Gastrocnemius medialis (tissue), 4 donors: ENCODE measurements around the gene PLA2R1. TPM values are rescaled to one million over a fixed set of nuclear protein-coding genes. Genes with fewer than 3 reads are reported as not detected.

Experiments
- ATAC-seq, 2 donors: fragments of 150-250 bp; one replicate each; pipeline ENCODE4 v1.9.1; 2016
- DNase-seq, 2 donors: peaks; one replicate each; pipeline ENCODE4 v3.0.0-alpha.2; 2019
- H3K27ac ChIP-seq, 4 donors: fragments of 200-600 bp; sonication (generic); 1 replicate in 1 of 4; 2 replicates in 3 of 4; pipeline ENCODE4 v1.5.1; 2016 to 2018; ENCODE audit warnings: mild to moderate bottlenecking in 2 of 4, moderate library complexity in 1 of 4
- H3K27me3 ChIP-seq, 3 donors: fragments of 200-600 bp; sonication (generic) in 2 of 3; 1 replicate in 1 of 3; 2 replicates in 2 of 3; pipeline versions ENCODE4 v1.5.1 to v1.6.0; 2016 to 2019; ENCODE audit warnings: mild to moderate bottlenecking in 1 of 3, moderate library complexity in 1 of 3
- H3K36me3 ChIP-seq, 2 donors: fragments of 200-600 bp; sonication (generic) in 1 of 2; one replicate each; pipeline ENCODE4 v1.5.1; 2017 to 2018
- H3K4me1 ChIP-seq, 2 donors: fragments of 200-600 bp; sonication (generic) in 1 of 2; one replicate each; pipeline ENCODE4 v1.5.1; 2016 to 2017; ENCODE audit warnings: mild to moderate bottlenecking in 2 of 2
- H3K4me3 ChIP-seq, 4 donors: fragments of 200-600 bp; sonication (generic) in 3 of 4; 1 replicate in 1 of 4; 2 replicates in 3 of 4; pipeline ENCODE4 v1.5.1; 2016 to 2019; ENCODE audit warnings: mild to moderate bottlenecking in 2 of 4
- H3K9me3 ChIP-seq, 3 donors: fragments of 200-600 bp; sonication (generic) in 2 of 3; 1 replicate in 1 of 3; 2 replicates in 2 of 3; pipeline ENCODE4 v1.5.1; 2016 to 2019
- CTCF ChIP-seq, 5 experiments: fragments of 450-650 bp in 3 of 5; fragments of 200-600 bp in 2 of 5; sonication (generic) in 2 of 5; IDR thresholded peaks in 4 of 5; conservative IDR thresholded peaks in 1 of 5; 1 replicate in 4 of 5; 2 replicates in 1 of 5; pipeline ENCODE4 v1.5.1; 2016 to 2019; ENCODE audit warnings: antibody characterized with exemption in 5 of 5, mild to moderate bottlenecking in 3 of 5, moderate library complexity in 3 of 5
- POLR2A ChIP-seq, 2 donors: fragments of 450-650 bp; IDR thresholded peaks; one replicate each; pipeline ENCODE4 v1.6.1; 2017; ENCODE audit warnings: antibody characterized with exemption in 2 of 2, mild to moderate bottlenecking in 2 of 2, moderate library complexity in 2 of 2
- in situ Hi-C, 4 donors: fragments of 200-750 bp; cut with MboI; loops; one replicate each; pipeline versions ENCODE4 v1.15.0 to v1.8.0; 2017; ENCODE audit warnings: low sequenced_read_pairs in 4 of 4
- intact Hi-C: fragments of 100-400 bp; cut with DNase I; formaldehyde crosslinking; loops from one replicate; pipeline ENCODE4 v1.15.1; 2023; ENCODE audit warnings: low total_unique reads
- total RNA-seq, 4 donors: library from RNA; depleted of rRNA; stranded (reverse); fragments of >200 nt; gene quantifications; one replicate each; pipeline versions ENCODE4 v1.1.0 to v1.2.3, GENCODE V29; 2016

The PLA2R1 gene
- total RNA-seq, 4 donors from 2014 or later: 0.34 to 1.0 (median 0.45) TPM

- Histone ChIP-seq H3K4me1 (no peaks in the 10 kb centered on the region), H3K9me3 (peaks cover 8 to 26% (median 9%) of the 10 kb centered on the region in 3 donors), H3K4me3 (no peak overlapping the region), H3K36me3 (no peaks in the 10 kb centered on the region), H3K27me3 (no peaks in the 10 kb centered on the region), H3K27ac (no peak overlapping the region)
- intact Hi-C loops: no loop called here
- DNase-seq: no peak
- no peak for ATAC-seq
- TF ChIP-seq POLR2A (IDR thresholded peaks at IDR 0.05): no peak
- no peak for TF ChIP-seq CTCF (IDR thresholded peaks at IDR 0.05 in 4 of 5, conservative IDR thresholded peaks at IDR 0.05 in 1 of 5)
- in situ Hi-C loops: no loop called here
Measured at GRCh38 chr2:160092445-160092844, 30.0 kb upstream of the PLA2R1 start.

GRCh38 chr2:160091381-160091780 lies 29.0 kb upstream of the PLA2R1 start:
- no peaks in the 10 kb centered on the region for H3K36me3 ChIP-seq
- TF ChIP-seq POLR2A (IDR thresholded peaks at IDR 0.05): no peak
- in situ Hi-C loops: no loop called here
- H3K4me1 ChIP-seq: no peaks in the 10 kb centered on the region
- H3K9me3 ChIP-seq: peaks cover 12 to 33% (median 13%) of the 10 kb centered on the region in 3 donors
- intact Hi-C loops: no loop called here
- H3K4me3 ChIP-seq: no peak overlapping the region
- ATAC-seq: no peak
- no peak for DNase-seq
- no peak overlapping the region for H3K27ac ChIP-seq
- H3K27me3 ChIP-seq: no peaks in the 10 kb centered on the region

GRCh38 chr2:160087854-160088745 lies 25.7 kb upstream of the PLA2R1 start:
- peaks cover 12 to 28% (median 13%) of the 10 kb centered on the region in 3 donors for H3K9me3 ChIP-seq
- H3K36me3 ChIP-seq: no peaks in the 10 kb centered on the region
- TF ChIP-seq POLR2A (IDR thresholded peaks at IDR 0.05) (no peak), CTCF (IDR thresholded peaks at IDR 0.05 in 4 of 5, conservative IDR thresholded peaks at IDR 0.05 in 1 of 5) (peak in 1 of 5 experiments; percentile 12)
- in situ Hi-C loops: no loop called here
- intact Hi-C loops: no loop called here
- ATAC-seq: no peak
- H3K4me3 ChIP-seq: no peak overlapping the region
- DNase-seq: no peak
- H3K27ac ChIP-seq: no peak overlapping the region
- no peaks in the 10 kb centered on the region for H3K27me3 ChIP-seq
- H3K4me1 ChIP-seq: no peaks in the 10 kb centered on the region

- H3K4me1 ChIP-seq: no peaks in the 10 kb centered on the region
- in situ Hi-C loops: no loop called here
- no peak for TF ChIP-seq CTCF (IDR thresholded peaks at IDR 0.05 in 4 of 5, conservative IDR thresholded peaks at IDR 0.05 in 1 of 5)
- no peak for TF ChIP-seq POLR2A (IDR thresholded peaks at IDR 0.05)
- no peaks in the 10 kb centered on the region for H3K36me3 ChIP-seq
- peaks cover 12 to 28% (median 13%) of the 10 kb centered on the region in 3 donors for H3K9me3 ChIP-seq
- DNase-seq (no peak), ATAC-seq (no peak)
- no peaks in the 10 kb centered on the region for H3K27me3 ChIP-seq
- H3K27ac ChIP-seq: no peak overlapping the region
- H3K4me3 ChIP-seq: no peak overlapping the region
- intact Hi-C loops: no loop called here
Measured at GRCh38 chr2:160085662-160086061, 23.2 kb upstream of the PLA2R1 start.

- in situ Hi-C loops: no loop called here
- H3K27ac ChIP-seq: no peak overlapping the region
Measured at GRCh38 chr2:160077912-160078810, 15.7 kb upstream of the PLA2R1 start.

More at GRCh38 chr2:160077912-160078810, 15.7 kb upstream of the PLA2R1 start:
- no peak for DNase-seq
- Histone ChIP-seq H3K9me3 (no peaks in the 10 kb centered on the region), H3K36me3 (no peaks in the 10 kb centered on the region), H3K4me1 (no peaks in the 10 kb centered on the region), H3K4me3 (no peak overlapping the region), H3K27me3 (no peaks in the 10 kb centered on the region)
- no peak for ATAC-seq
- TF ChIP-seq CTCF (IDR thresholded peaks at IDR 0.05 in 4 of 5, conservative IDR thresholded peaks at IDR 0.05 in 1 of 5) (no peak), POLR2A (IDR thresholded peaks at IDR 0.05) (no peak)
- intact Hi-C loops: no loop called here
